Stimulated activated CD8-positive, alpha-beta memory T cell treated with anti-CD3 and anti-CD28 coated beads, Interleukin-4, amount 100 ng/mL, for 1 hour (primary cell): ENCODE data around the gene G3BP2.
"Not testable (repeated sequence)": the region's sequence is repeated elsewhere in the genome, so short reads cannot be mapped to it uniquely, and the experiment has no call there.

Source experiments
- DNase-seq, 2 donors: peaks; one replicate each; pipeline ENCODE4 v3.0.0-alpha.2; 2020; ENCODE audit warnings: low read depth in 2 of 2, low spot score in 1 of 2

G3BP2 gene

GRCh38 chr4:75685546-75686189, 12.5 kb upstream of the G3BP2 start:
- DNase-seq = no peak

- DNase-seq = no peak
Measured at GRCh38 chr4:75683482-75684155, 10.4 kb upstream of the G3BP2 start.

- no peak for DNase-seq
Measured at GRCh38 chr4:75679876-75680575, 6.8 kb upstream of the G3BP2 start.

- DNase-seq = no peak
Measured at GRCh38 chr4:75678965-75679364, 5.8 kb upstream of the G3BP2 start.

DNA sequence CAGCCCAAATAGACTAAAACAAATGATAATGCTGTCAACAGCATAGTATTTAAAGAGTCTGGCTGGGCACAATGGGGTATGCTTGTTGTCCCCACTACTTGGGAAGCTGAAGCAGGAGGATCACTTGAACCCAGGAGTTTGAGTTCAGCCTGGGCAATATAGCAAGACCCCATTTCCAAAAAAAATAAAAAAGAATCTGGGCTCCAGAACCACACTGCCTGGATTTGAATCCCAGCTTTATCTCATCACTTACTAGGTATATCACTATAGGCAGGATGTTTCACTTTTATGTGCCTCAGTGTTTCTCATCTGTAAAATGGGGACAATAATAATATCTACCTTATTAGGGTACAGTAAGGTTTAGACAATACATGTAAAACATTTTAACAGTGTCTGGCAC, 5.3 kb upstream of the G3BP2 start:
- DNase-seq = no peak

DNA sequence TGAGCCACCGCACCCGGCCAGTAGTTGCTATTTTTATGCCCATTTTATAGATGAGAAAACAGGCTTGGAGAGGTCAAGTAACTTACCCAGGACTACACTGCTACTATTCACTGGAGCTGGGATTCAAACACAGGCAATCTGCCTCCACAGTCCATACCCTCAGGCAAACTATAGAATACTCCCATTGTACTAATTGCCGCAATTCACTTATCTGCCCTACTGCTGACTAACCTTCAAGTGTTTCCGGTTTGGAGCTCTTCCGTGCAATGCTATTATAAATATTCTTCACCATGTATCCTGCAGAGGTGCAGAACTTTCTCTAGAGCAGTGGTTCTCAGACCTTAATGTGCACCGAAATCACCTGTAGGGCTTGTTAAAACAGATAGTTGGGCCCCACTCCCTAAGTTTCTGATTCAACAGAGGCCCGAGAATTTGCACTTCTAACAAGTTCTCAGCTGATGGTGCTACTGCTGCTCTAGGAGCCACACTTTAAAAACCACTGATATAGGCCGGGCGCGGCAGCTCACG, 1.9 kb upstream of the G3BP2 start:
- DNase-seq = no peak

GRCh38 chr4:75673959-75674328, 733 bp upstream of the G3BP2 start:
- DNase-seq = no peak

- peak; percentile 62 to 63 for DNase-seq
Measured at GRCh38 chr4:75672461-75673026, 667 bp downstream of the G3BP2 start.

DNA sequence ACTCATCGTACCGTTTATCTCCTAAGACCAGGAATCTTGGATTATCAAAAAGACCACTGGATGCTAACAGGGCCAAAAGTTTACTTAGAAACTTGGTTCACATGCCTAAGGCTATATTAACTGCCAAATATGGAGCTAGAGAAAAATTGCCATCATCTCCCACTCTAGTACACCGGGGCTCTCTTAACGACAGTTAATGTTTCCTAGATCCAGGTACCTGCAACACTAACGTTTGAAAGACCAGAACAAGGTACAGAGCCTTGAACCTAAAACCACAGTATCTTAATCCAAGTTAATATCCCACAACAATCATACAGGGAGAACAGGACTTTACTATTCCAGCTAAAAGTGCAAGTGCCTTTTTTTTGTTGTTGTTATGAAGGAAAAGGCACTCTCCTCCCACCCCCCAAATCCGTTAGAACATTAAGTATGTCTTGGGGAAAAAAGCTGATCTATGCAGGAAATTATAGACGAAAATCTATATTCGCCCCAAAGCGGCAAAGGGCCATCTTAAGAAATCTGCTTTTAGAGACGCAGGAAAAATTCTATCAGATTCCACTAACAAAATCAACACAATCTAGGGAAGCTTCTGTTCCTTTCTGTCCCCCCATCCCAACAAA, 1.3 kb downstream of the G3BP2 start:
- no peak for DNase-seq

DNA sequence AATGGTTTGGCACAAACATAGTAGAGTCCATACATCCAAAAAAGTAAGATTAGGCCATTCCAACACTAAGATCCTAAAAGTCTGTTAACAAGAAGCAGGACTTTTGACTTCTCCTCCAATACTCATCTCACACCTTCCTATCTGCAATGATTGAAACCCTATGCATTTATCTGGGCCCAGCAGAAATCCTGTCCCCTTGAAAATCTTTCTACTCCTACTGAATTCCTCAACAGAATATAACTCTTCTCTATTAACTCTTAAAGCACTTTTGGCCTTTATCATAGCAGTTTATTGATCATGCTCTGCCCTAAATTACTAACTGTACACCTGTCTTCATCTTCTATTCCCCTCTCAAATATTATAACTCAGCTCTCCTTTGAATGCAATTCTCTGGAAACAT, 4.6 kb downstream of the G3BP2 start:
- DNase-seq = no peak

DNA sequence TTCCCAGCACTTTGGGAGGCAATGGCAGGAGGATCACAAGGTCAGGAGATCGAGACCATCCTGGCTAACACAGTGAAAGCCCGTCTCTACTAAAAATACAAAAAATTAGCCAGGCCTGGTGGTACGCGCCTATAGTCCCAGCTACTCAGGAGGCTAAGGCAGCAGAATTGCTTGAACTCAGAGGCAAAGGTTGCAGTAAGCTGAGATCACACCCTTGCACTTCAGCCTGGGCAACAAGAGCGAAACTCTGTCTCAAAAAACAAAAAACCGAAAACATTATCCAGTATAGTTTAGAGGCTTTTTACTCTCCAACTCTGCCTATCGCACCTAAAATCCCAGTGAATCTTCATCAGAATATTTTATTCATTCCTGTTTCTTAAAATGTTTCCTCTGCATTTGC, 5.6 kb downstream of the G3BP2 start:
- DNase-seq = not testable (repeated sequence)

GRCh38 chr4:75666299-75666698, 6.9 kb downstream of the G3BP2 start:
- DNase-seq = no peak

DNA sequence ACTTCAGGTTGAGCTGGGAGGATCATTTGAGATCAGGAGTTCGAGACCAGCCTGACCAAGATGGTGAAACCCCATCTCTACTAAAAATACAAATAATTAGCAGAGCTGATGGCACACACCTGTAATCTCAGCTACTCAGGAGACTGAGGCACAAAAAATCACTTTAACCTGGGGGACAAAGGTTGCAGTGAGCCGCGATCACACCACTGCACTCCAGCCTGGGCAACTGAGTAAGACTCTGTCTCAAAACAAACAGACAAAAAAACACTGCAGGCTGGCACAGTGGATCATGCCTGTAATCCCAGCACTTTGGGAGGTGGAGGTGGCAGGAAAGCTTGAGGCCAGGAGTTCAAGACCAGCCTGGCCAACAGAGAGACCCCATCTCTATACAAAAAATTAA, 8.6 kb downstream of the G3BP2 start:
- DNase-seq = not testable (repeated sequence)

- DNase-seq = no peak
Measured at GRCh38 chr4:75662626-75663025, 10.6 kb downstream of the G3BP2 start.

DNA sequence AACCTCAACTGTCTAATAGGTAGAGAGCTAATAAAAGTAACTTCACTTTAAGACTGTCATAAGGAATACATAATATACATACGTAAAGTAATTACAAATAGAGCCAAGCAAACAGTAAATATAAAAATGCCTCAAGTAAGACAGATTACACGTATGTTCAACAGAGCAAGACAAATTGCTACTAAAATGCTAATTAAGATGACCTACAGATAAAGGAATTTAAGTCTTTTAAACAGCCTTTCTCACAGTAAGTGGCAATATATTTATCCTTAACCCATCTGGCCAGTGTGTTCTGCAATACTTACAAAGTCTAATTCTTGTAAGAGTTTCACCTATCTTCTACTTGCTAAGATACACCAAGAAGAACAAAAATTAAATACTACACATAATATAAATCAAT, 12.7 kb downstream of the G3BP2 start:
- no peak for DNase-seq

DNA sequence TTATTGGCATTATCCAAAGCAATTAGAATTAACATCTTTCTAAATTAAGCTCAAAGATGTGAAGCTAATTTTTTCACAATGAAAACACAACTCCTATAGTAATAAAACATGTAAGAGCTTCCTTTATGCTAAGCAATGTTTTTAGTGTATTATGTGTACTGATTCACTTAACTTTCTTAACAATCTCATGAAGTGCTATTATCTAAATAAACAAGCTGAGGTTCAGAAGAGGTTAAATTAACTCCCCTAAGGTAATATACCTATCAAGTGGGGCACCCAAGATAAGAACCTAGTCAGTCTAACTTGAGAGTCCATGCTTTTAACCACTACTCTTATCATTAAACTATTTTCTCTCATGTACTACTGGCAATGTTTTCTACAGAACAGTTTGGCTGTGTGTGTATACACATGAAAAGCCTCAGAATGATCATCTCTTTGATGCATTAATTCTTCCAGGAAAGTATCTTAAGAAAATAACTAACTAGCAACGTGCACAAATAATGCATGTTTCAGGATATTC, 13.6 kb downstream of the G3BP2 start:
- DNase-seq = no peak

DNA sequence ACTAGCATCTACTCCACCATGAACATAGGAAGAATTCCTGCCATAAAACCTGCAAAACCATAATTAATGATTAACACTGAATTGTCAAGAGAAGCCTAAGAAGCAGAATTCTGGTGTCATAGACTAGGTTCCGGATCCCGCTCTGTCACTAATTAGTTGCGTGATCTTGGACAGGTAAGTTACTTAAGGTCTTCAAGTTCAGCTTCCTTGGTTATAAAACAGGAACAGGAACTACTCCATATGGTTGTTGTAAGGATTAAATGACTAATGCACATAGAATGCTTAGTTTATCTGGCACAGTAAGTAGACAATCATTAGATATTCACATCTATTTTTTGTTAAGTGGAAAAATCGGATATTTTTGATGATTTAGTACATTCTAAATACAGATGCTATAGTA, 14.3 kb downstream of the G3BP2 start:
- no peak for DNase-seq

- DNase-seq = no peak
Measured at GRCh38 chr4:75655562-75655961, 17.6 kb downstream of the G3BP2 start.

DNA sequence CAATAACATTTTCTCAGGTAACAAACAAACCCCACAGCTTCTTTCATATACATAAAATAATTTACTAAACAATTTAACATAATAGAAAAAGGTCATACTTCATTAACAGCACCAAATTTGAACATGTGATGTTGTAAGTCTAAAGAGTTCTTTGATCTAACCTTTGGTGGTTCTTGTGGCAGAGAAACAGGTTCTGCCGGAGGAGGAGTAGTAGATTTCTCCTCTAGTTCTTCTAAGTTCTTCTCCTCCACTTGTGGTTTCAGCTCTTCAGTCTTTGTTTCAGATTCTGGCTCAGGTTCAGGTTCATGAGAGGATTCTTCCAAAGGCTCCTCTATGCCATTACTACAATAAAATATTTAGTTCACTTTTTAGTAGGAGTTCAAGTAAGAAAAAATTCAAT, 18.3 kb downstream of the G3BP2 start:
- no peak for DNase-seq

DNA sequence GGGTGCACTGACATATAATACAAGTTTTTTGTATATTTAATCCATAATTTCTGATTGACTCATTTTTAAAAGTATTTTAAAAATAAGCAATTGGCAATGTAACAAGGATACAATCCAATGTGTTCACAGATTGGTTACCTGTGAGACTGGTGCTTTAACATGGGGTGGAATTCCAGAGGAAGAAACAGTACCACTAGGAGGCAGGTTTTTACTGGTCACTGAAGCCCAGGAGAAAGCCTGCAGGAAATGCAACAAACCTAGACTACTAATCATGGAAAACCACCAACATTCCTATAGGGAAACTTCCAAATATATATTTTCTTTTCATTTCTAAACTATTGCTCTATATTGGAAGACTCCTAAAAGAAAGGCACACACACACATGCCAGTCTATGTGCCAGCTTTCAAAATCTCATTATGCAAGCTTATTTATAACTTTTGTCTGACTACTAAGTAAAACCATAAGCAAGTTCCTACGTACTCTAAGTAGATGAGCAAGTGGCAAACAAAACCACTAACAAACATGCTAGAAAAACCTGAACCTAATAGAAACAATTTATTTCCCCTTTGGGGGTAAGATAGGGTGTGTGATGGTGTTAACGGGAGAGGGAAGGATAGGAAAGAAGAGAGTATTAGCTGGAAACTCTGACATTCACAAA, 19.2 kb downstream of the G3BP2 start:
- no peak for DNase-seq

DNA sequence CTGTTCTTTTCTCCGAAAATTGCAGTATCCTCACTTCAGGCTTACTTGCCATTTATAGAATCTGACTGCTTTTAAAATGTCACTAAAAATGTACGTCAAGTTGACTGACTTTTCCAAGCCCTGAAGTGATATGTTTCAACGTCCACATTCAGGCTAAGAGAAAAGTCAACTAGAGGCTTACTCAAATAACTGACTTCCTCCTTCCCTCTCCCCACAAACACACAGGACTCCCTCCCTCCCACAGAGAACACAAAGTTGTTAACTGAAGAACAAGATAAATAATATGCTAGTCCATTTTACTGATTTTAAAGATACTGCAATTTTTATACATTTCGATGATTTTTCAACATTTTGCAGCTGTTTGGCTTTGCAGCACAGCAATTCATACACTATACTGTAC, 29.1 kb downstream of the G3BP2 start:
- no peak for DNase-seq
